ENCODE results near the gene ITPKB.

- TF ChIP-seq CTCF (IDR thresholded peaks at IDR 0.05; ENCODE audit: borderline replicate concordance, extremely low read depth, low read length, poor library complexity, severe bottlenecking) (no peak), EZH2 (IDR thresholded peaks at IDR 0.05; ENCODE audit: borderline replicate concordance, low read depth, low read length, severe bottlenecking) (no peak)
Observed at GRCh38 chr1:226668173-226668560, 70.9 kb downstream of the ITPKB start.

Data from DND-41 (cell line).